DND-41 (cell line): Measurements from ENCODE around the gene ZFYVE28.

ENCODE experiments used
- ATAC-seq: fragments of 200-7000 bp; cut with Tn5 transposase; 3 replicates; pipeline ENCODE4 v1.9.1; 2021; ENCODE audit warnings: low read depth; ENCODE audit not compliant: insufficient read depth
- DNase-seq: peaks from one replicate; pipeline ENCODE4 v3.0.0-alpha.2; 2020
- H2AFZ ChIP-seq: 2 replicates; pipeline ENCODE4 v1.6.0; 2012; ENCODE audit warnings: low read depth, low read length
- H3K27ac ChIP-seq: 2 replicates; pipeline ENCODE4 v1.5.1; 2012; ENCODE audit warnings: low read length, inconsistent platforms
- H3K27me3 ChIP-seq: fragments of 200-600 bp; sonication (generic); 2 replicates; pipeline ENCODE4 v1.6.0; 2012; ENCODE audit warnings: low read length, mild to moderate bottlenecking, inconsistent platforms; ENCODE audit not compliant: insufficient read depth, poor library complexity
- H3K36me3 ChIP-seq: 2 replicates; pipeline ENCODE4 v1.5.1; 2012; ENCODE audit warnings: low read length, inconsistent platforms; ENCODE audit not compliant: insufficient read depth
- H3K4me1 ChIP-seq: 2 replicates; pipeline ENCODE4 v1.5.1; 2012; ENCODE audit warnings: mild to moderate bottlenecking, low read length; ENCODE audit not compliant: insufficient read depth
- H3K4me2 ChIP-seq: 2 replicates; pipeline ENCODE4 v1.6.0; 2012; ENCODE audit warnings: mild to moderate bottlenecking, moderate library complexity, low read length, inconsistent platforms; ENCODE audit not compliant: insufficient read depth
- H3K4me3 ChIP-seq, 2 experiments: fragments of 200-600 bp in 1 of 2; shearing (Covaris generic) in 1 of 2; 2 replicates each; pipeline ENCODE4 v1.5.1; 2012 to 2016; ENCODE audit warnings: inconsistent platforms in 2 of 2, low read length in 2 of 2, mild to moderate bottlenecking in 2 of 2, low read depth in 1 of 2, moderate library complexity in 1 of 2
- H3K79me2 ChIP-seq: 2 replicates; pipeline ENCODE4 v1.6.0; 2012; ENCODE audit warnings: low read length, inconsistent platforms; ENCODE audit not compliant: insufficient read depth
- H3K9ac ChIP-seq: 2 replicates; pipeline ENCODE4 v1.6.0; 2012; ENCODE audit warnings: low read depth, mild to moderate bottlenecking, inconsistent platforms, low read length, moderate library complexity
- H3K9me3 ChIP-seq: 2 replicates; pipeline ENCODE4 v1.5.1; 2012; ENCODE audit warnings: low read length, moderate library complexity, mild to moderate bottlenecking, inconsistent platforms; ENCODE audit not compliant: insufficient read depth, severe bottlenecking
- H4K20me1 ChIP-seq: 2 replicates; pipeline ENCODE4 v1.6.0; 2012; ENCODE audit warnings: low read length; ENCODE audit not compliant: insufficient read depth
- CTCF ChIP-seq: IDR thresholded peaks from 2 replicates; pipeline ENCODE4 v1.5.1; 2012; ENCODE audit warnings: borderline replicate concordance, low read length, moderate library complexity, mild to moderate bottlenecking; ENCODE audit not compliant: poor library complexity, severe bottlenecking; ENCODE audit errors: extremely low read depth
- EZH2 ChIP-seq: IDR thresholded peaks from 3 replicates; pipeline ENCODE4 v1.6.1; 2012; ENCODE audit warnings: borderline replicate concordance, low read depth, mild to moderate bottlenecking, moderate library complexity, low read length, inconsistent platforms; ENCODE audit not compliant: severe bottlenecking

Gene ZFYVE28

GRCh38 chr4:2402941-2403340, 15.5 kb downstream of the ZFYVE28 start:
- Histone ChIP-seq H3K27me3 (peaks cover 43% of the 10 kb centered on the region), H3K4me3 (no peak overlapping the region), H3K4me1 (no peaks in the 10 kb centered on the region), H3K27ac (no peak overlapping the region), H3K9me3 (no peaks in the 10 kb centered on the region), H3K36me3 (no peaks in the 10 kb centered on the region), H3K4me2 (no peak overlapping the region), H2AFZ (no peak overlapping the region), H3K79me2 (no peaks in the 10 kb centered on the region), H4K20me1 (peaks cover 41% of the 10 kb centered on the region), H3K9ac (no peak overlapping the region)
- no peak for ATAC-seq
- TF ChIP-seq EZH2 (no peak), CTCF (no peak)
- no peak for DNase-seq

GRCh38 chr4:2402048-2402842, 16.2 kb downstream of the ZFYVE28 start:
- Histone ChIP-seq H3K36me3 (no peaks in the 10 kb centered on the region), H3K9me3 (no peaks in the 10 kb centered on the region), H3K4me1 (no peaks in the 10 kb centered on the region), H3K27ac (no peak overlapping the region), H3K79me2 (no peaks in the 10 kb centered on the region), H3K4me3 (no peak overlapping the region), H3K4me2 (no peak overlapping the region), H4K20me1 (peaks cover 35% of the 10 kb centered on the region), H3K9ac (no peak overlapping the region), H2AFZ (no peak overlapping the region), H3K27me3 (peaks cover 43% of the 10 kb centered on the region)
- DNase-seq (no peak), ATAC-seq (peak; percentile 57)
- no peak for TF ChIP-seq CTCF
- TF ChIP-seq EZH2 = peak; percentile 19

- no peak overlapping the region for H2AFZ ChIP-seq
- no peak overlapping the region for H3K9ac ChIP-seq
- no peak for ATAC-seq
- no peaks in the 10 kb centered on the region for H3K4me1 ChIP-seq
- H3K4me2 ChIP-seq = no peak overlapping the region
- H3K9me3 ChIP-seq = no peaks in the 10 kb centered on the region
- no peaks in the 10 kb centered on the region for H3K79me2 ChIP-seq
- no peak overlapping the region for H3K4me3 ChIP-seq
- no peak for TF ChIP-seq CTCF
- TF ChIP-seq EZH2 = no peak
- H4K20me1 ChIP-seq = peaks cover 30% of the 10 kb centered on the region
- DNase-seq = no peak
- no peaks in the 10 kb centered on the region for H3K36me3 ChIP-seq
- peaks cover 48% of the 10 kb centered on the region for H3K27me3 ChIP-seq
- H3K27ac ChIP-seq = no peak overlapping the region
Measured at GRCh38 chr4:2401610-2401983, 16.8 kb downstream of the ZFYVE28 start.
